SU-DHL-6 (cell line): ENCODE measurements around the gene CDC42EP5.

Experiments used
- H2AFZ ChIP-seq: fragments of 200-600 bp; sonication (generic); 2 replicates; pipeline ENCODE4 v1.6.1; 2014; ENCODE audit warnings: low read depth, mild to moderate bottlenecking, moderate library complexity, mixed read lengths, antibody characterized with exemption, low read length; ENCODE audit not compliant: severe bottlenecking
- H3F3A ChIP-seq: fragments of 200-600 bp; shearing (Covaris generic); 2 replicates; pipeline ENCODE4 v1.6.0; 2016; ENCODE audit warnings: antibody characterized with exemption, mild to moderate bottlenecking; ENCODE audit not compliant: insufficient read depth
- H3K27ac ChIP-seq: fragments of 200-600 bp; sonication (generic); 2 replicates; pipeline ENCODE4 v1.5.1; 2016; ENCODE audit warnings: low read depth, mild to moderate bottlenecking, low read length, moderate library complexity, mixed read lengths
- H3K27me3 ChIP-seq: fragments of 200-600 bp; sonication (generic), shearing (Covaris generic); 2 replicates; pipeline ENCODE4 v1.6.0; 2014; ENCODE audit warnings: mild to moderate bottlenecking, low read length
- H3K36me3 ChIP-seq: fragments of 200-600 bp; sonication (generic); 2 replicates; pipeline ENCODE4 v1.6.1; 2014; ENCODE audit warnings: mild to moderate bottlenecking, low read length, mixed read lengths
- H3K4me2 ChIP-seq: fragments of 300-600, 200-600 bp; shearing (Covaris generic), sonication (generic); 2 replicates; pipeline ENCODE4 v1.6.0; 2014; ENCODE audit warnings: low read length, low read depth, mild to moderate bottlenecking; ENCODE audit not compliant: poor library complexity, severe bottlenecking
- H3K4me3 ChIP-seq: fragments of 200-600 bp; sonication (generic); 2 replicates; pipeline ENCODE4 v1.5.1; 2014; ENCODE audit warnings: antibody characterized with exemption, low read length, mild to moderate bottlenecking, mixed read lengths; ENCODE audit not compliant: insufficient read depth, poor library complexity, severe bottlenecking
- H3K79me2 ChIP-seq: fragments of 200-600 bp; sonication (generic); 2 replicates; pipeline ENCODE4 v1.6.1; 2014; ENCODE audit warnings: mild to moderate bottlenecking, low read length, moderate library complexity; ENCODE audit not compliant: insufficient read depth
- H3K9ac ChIP-seq: fragments of 200-600 bp; sonication (generic); 2 replicates; pipeline ENCODE4 v1.7.0; 2014; ENCODE audit warnings: mild to moderate bottlenecking, low read length
- H3K9me2 ChIP-seq: fragments of 200-600 bp; sonication (generic); replicated peaks from 2 replicates; pipeline ENCODE4 v1.6.1; 2014; ENCODE audit warnings: low read length; ENCODE audit not compliant: insufficient read depth
- H3K9me3 ChIP-seq: fragments of 200-600 bp; sonication (generic); 2 replicates; pipeline ENCODE4 v1.6.1; 2014; ENCODE audit warnings: low read length, mixed read lengths; ENCODE audit not compliant: insufficient read depth
- H4K20me1 ChIP-seq: fragments of 200-600 bp; sonication (generic); 2 replicates; pipeline ENCODE4 v1.6.1; 2014; ENCODE audit warnings: low read depth, mild to moderate bottlenecking, antibody characterized with exemption, low read length, moderate library complexity, mixed read lengths
- CTCF ChIP-seq: fragments of 200-600 bp; sonication (generic); IDR thresholded peaks from one replicate; pipeline ENCODE4 v1.5.1; 2017; ENCODE audit warnings: antibody characterized with exemption, mild to moderate bottlenecking, low read length, moderate library complexity; ENCODE audit not compliant: insufficient read depth, poor library complexity, severe bottlenecking
- EZH2phosphoT487 ChIP-seq: fragments of 200-600 bp; sonication (generic), shearing (Covaris generic); conservative IDR thresholded peaks from 2 replicates; pipeline ENCODE4 v1.6.1; 2018; ENCODE audit warnings: mild to moderate bottlenecking, antibody characterized with exemption, low read length, moderate library complexity, mixed read lengths

Gene CDC42EP5

GRCh38 chr19:54420068-54420382 is 53.1 kb downstream of the CDC42EP5 start:
- no peak overlapping the region for H3K27ac ChIP-seq
- H3F3A ChIP-seq = no peaks in the 10 kb centered on the region
- no peaks in the 10 kb centered on the region for H3K9me3 ChIP-seq
- H3K4me2 ChIP-seq = no peak overlapping the region
- H2AFZ ChIP-seq = no peak overlapping the region
- TF ChIP-seq CTCF (no peak), EZH2phosphoT487 (no peak)
- no peak overlapping the region for H3K4me3 ChIP-seq
- no peaks in the 10 kb centered on the region for H3K9me2 ChIP-seq
- no peaks in the 10 kb centered on the region for H4K20me1 ChIP-seq
- H3K27me3 ChIP-seq = no peaks in the 10 kb centered on the region
- H3K79me2 ChIP-seq = no peaks in the 10 kb centered on the region
- H3K36me3 ChIP-seq = no peaks in the 10 kb centered on the region
- no peak overlapping the region for H3K9ac ChIP-seq

GRCh38 chr19:54418930-54419800 is 53.9 kb downstream of the CDC42EP5 start:
- H3K27ac ChIP-seq = no peak overlapping the region
- no peaks in the 10 kb centered on the region for H3K9me3 ChIP-seq
- no peaks in the 10 kb centered on the region for H3K79me2 ChIP-seq
- no peak overlapping the region for H3K9ac ChIP-seq
- H4K20me1 ChIP-seq = no peaks in the 10 kb centered on the region
- no peak overlapping the region for H3K4me2 ChIP-seq
- H3K9me2 ChIP-seq = no peaks in the 10 kb centered on the region
- no peak overlapping the region for H2AFZ ChIP-seq
- no peaks in the 10 kb centered on the region for H3K36me3 ChIP-seq
- no peak for TF ChIP-seq EZH2phosphoT487
- no peak for TF ChIP-seq CTCF
- no peaks in the 10 kb centered on the region for H3K27me3 ChIP-seq
- no peaks in the 10 kb centered on the region for H3F3A ChIP-seq
- H3K4me3 ChIP-seq = no peak overlapping the region

- Histone ChIP-seq H3K9me3 (no peaks in the 10 kb centered on the region), H3K27ac (no peak overlapping the region), H3K4me2 (no peak overlapping the region), H3K4me3 (no peak overlapping the region), H3K9ac (no peak overlapping the region), H3F3A (no peaks in the 10 kb centered on the region), H3K79me2 (no peaks in the 10 kb centered on the region), H3K27me3 (no peaks in the 10 kb centered on the region), H3K9me2 (no peaks in the 10 kb centered on the region), H2AFZ (no peak overlapping the region), H4K20me1 (no peaks in the 10 kb centered on the region), H3K36me3 (no peaks in the 10 kb centered on the region)
- TF ChIP-seq CTCF (no peak), EZH2phosphoT487 (no peak)
Measured at GRCh38 chr19:54418030-54418929, 54.8 kb downstream of the CDC42EP5 start.
